PC-9 (cell line): ENCODE results near the gene PTTG1IP.

Experiments
- CTCF ChIP-seq: fragments of 200-600 bp; sonication (generic); conservative IDR thresholded peaks from 2 replicates; pipeline ENCODE4 v1.6.1; 2017; ENCODE audit warnings: mixed run types, antibody characterized with exemption, mild to moderate bottlenecking, moderate library complexity
- EZH2 ChIP-seq: fragments of 200-600 bp; sonication (generic); IDR thresholded peaks from 2 replicates; pipeline ENCODE4 v1.8.0; 2017; ENCODE audit warnings: antibody characterized with exemption, low read depth

DNA sequence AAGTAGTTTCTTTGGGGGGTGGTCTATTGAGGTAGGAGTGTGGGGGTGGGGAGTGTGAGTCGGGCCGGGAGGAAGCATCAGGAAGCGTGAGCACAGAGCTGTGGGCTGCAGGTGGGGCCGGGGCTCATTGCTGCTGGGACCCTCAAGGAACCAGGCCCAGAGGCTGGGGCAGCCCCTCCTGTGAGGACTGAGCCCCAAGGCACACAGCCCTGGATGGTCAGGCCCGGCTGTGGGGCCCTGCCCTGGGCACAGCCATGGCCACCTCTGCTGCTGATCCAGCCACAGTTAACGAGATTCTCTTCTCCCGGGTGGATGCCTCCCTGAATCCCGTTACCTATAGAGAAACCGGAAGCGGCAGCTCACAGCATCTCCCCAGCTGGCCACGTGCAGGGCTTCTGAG lies 32.7 kb downstream of the PTTG1IP start:
- TF ChIP-seq CTCF = no peak
- TF ChIP-seq EZH2 = no peak
